Endometrium (tissue), 2 donors: ENCODE data around the gene MOGAT1.
A peak's percentile ranks its signal among the peaks of the same experiment; 100 is the strongest.
"Not testable (repeated sequence)": the region's sequence is repeated elsewhere in the genome, so short reads cannot be mapped to it uniquely, and the experiment has no call there.

Experiments used
- FAIRE-seq: peaks from 2 replicates; lab custom pipeline; 2012; peaks lifted over from hg19 to GRCh38; lab: Jason Lieb, UNC
- donor health status: control.
- donor health status: control.

The MOGAT1 gene

DNA sequence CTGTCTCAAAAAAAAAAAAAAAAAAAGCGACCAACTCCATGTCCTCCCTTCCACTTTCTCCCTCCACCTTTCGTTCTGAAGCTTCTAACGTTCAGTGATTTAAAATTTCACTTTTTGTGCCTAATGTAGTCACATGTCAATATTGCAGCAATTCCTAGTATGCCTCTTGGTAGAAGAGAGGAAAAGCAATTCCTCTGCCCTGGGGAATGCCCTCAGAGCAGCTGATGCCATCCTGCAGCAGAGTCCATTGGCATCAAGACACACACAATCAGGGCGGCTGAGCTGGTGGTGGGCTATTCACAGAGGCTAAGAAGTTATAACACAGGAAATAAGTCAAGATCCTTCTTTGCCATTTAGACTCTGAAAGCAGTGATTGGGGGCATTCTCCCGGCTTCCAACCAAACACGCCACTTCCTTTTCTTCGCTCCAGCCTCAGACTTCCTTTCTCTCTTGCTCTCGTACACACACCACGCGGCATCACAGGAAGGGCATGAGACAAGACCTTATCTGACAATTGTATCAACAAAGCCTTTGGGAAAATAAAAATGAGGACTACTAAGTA, 71.9 kb downstream of the MOGAT1 start:
- no peak for FAIRE-seq

DNA sequence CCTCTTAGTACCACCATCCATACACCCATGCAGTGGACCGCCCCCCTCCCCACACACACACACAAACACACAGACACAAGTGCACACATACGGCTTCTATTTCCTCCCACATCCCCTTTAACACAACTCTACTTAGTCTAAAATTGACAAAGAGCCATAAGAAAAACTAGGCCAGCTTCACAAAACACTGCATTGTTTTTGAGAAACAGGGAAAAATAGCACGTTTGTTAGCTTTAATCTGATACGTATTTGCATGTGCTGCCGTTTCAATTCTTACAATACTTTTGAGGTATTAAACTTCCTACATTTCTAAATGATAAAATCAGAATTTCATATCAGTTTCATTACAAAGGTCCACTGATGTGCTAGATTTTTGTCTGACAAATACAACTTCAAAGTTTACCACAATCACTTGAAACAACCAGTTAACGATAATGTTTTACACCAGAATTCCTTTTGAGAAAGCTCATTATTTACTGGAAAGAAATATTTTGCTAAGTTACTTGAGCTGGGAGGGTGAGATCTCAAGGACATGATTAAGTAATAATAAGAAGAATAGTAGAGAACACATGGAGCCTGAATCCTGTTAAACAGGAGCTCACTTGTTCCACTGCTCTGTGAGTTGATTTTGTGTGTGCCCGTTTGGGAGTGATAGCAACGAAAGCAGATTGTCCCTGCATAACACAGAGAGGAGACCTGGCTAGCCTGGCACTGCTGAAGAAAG, 74.5 kb downstream of the MOGAT1 start:
- FAIRE-seq, result peak; percentile 71

DNA sequence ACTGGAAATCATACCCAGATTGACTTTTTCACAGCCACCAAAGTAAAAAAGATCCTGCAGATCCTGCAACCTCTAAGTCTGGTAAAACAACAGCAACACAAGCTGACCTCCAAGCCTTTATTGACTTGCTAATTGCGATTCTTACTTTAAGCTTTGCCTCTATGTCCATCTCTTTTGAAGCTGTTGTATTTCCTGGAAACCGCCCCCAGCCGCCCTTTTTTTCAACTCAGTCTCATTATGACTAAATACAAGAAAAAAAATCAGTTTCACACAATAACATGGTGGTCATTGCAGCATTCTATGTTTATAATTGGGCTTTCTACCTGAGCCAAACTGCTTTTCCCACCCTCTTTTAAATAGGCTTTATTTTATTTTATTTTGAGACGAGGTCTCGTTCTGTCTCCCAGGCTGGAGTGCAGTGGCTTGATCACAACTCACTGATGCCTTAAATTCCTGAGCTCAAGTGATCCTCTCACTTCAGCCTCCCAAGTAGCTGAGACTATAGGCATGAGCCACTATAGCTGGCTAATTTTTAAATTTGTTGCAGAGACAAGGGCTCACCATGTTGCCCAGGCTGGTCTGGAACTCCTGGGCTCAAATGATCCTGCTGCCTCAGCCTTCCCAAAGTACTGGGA, 76.2 kb downstream of the MOGAT1 start:
- no peak for FAIRE-seq

DNA sequence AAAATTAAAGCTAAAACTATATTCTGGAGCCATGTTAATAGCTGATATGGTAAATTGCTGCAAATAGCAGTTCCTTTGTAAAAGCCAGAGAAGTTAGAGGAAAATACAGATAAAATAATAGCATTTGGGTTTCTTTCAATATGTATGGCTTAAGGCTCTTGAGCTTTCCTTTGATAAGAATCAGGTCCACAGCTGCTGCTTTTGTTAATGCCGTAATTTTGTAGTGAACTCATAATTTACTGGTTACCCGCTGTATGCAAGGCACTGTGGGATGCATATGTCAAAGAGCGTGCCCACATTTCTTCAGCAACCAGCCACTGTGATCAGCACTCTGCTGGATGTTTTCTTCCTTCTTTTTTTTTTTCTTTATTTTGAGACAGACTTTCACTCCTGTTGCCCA, 79.1 kb downstream of the MOGAT1 start:
- no peak for FAIRE-seq

DNA sequence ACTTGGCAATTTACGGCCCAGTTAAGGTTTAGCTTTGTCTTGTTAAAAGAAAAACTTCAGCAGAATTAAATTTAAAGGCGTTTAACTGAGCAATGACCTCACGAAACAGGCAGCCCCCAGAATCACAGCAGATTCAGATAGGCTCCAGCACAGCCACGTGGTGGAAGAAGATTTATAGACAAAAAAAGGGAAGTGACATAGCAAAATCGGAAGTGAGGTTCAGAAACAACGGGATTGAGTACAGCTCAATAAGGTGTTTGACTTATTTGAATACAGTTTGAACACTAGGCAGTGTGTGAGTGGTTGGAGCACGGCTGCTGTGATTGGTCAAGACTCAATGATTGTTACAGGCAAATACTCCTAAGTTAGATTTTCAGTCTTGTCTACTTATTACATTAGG, 79.8 kb downstream of the MOGAT1 start:
- no peak for FAIRE-seq

DNA sequence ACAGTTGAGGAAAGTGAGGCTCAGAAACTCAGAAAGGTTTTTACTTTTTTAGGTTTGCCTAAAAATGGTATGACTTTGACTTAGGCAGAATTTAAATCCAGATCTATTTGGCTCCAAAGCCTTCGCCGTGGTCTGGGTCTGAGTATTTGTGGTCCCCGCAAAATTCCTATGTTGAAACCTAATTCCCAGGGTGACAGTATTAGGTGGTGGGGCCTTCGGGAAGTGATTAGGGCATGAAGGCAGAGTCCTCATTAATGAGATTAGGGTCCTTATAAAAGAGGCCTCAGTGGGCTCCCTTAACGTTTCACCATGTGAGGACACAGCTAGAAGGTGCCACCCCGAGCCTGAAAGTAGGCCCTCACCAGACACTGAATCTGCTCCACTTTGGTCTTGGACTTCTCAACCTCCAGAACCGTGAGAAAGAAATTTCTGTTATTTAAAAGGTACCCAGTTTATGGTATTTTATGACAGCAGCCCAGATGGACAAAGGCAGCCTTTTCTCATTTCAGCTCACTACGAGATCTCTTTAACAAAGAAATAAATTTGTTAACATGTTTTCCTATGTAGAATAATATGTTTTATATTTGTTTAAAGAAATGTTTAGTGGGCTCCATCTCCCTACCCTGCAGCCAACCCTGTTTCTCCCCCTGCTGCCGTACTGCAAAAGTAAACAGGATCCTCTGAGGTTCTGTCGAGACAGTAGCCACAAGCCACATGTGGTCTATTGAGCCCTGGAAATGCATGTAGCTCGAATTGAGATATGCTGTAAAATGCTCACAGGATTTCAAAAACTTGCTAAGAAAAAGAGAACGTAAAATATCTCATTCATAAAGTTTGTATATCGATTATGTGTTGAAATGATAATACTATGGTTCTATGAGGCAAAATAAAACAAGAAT, 80.6 kb downstream of the MOGAT1 start:
- no peak for FAIRE-seq

DNA sequence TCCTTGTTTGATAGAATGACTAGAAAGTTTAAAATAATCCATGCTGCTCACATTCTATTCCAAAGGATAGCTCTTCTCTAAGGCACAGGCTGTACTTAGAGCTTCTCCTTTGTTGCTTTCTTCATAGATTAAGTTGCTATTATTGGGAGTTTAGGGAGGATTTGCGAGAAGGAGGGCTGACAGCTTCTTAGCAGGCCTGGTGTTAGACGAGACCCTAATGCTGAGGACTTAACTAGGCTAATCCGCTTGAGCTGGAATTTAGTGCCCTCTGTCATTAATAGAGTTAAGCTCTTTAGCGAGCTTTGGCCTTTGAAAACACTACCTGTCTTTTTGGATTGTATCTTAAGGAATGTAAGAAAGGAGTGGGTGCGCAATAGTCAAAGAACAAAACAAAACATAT, 81.3 kb downstream of the MOGAT1 start:
- no peak for FAIRE-seq

DNA sequence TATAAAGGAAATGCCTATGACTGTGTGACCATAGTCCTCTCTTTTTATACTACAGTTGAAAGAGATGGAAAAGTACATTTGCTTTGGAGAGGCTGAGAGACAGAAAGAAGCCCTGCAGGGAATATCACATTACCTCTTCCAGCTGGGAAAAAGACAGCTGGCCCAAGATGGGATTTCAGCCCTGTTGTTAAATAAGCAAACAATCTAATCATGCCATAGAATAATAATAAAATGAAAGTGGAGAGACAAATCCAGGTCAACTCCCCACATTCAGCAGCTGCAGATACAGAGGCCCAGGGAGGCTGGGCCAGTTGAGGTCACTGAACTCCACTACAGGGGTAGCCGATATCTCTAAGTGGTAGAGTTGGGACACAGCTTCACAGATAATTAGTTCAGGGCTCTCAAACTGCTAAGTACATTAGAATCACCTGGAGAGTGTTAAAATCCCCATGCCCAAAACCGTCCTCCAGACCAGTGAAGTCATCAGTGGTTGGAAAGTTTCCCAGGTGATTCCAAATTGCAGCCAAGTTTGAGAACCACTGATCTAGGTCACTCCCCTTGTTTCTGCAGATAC, 81.9 kb downstream of the MOGAT1 start:
- no peak for FAIRE-seq

DNA sequence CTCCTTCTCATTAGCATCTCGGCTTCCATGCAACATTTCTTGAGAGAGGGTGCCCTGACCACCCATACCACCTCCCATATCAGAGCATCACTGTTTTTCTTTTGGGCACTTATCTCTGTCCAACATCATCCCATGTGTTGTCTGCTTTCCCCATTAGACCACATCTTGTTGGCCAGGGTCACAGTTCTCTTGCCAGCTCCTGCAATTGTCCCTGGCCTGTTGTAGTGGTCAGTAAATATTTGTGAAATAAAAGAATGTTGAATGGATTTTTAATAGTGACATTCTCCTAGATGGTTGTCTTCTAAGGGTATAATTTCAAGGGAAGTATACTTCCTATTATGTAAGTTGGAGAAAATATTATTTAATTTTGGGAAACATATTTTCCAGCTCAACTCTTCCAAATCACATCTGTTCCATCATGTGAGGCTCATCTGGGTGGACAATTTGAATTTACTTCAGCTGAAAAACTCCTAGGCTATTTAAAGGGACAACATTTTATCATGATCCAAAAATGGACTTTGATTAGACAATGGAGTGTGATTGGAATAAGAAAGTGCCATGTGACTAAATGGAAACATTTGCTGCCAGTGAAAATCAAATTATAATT, 83.0 kb downstream of the MOGAT1 start:
- no peak for FAIRE-seq

DNA sequence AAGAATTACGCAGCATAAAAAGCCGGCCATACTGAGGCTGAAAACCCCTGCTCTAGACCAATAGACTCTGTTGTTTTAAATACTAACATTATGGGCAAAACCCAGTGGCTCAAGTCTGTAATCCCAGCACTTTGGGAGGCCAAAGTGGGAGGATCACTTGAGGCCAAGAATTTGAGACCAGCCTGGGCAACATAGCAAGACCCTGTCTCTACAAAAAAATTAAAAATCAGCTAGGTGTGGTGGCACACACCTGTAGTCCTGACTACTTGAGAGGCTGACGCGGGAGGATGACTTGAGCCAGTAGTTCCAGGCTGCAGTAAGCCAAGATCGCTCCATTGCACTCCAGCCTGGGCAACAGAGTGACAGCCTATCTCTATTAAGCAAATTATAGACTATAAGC, 84.1 kb downstream of the MOGAT1 start:
- not testable (repeated sequence) for FAIRE-seq

DNA sequence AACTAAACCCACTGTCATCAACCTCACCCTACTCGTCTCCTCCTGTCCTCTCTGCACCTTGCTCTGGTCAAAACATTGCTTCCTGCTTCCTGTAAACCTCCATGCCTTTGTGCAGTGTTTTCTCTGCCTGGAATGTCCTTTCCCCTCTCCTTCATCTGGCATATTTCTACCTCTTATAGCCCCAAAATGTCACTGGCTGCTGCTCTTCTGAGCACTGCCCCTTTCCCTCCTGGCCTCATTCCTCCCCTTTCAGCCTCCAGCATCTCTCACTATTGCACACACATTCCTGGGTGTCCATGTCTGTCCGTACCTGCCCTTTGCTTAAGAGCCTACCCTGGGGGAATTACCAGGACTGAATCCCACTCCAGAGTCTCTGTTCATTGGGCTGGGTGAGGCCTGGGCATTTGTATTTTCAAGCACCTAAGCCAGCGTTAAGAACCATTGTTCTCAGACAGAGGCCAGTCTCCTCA, 84.9 kb downstream of the MOGAT1 start:
- no peak for FAIRE-seq

DNA sequence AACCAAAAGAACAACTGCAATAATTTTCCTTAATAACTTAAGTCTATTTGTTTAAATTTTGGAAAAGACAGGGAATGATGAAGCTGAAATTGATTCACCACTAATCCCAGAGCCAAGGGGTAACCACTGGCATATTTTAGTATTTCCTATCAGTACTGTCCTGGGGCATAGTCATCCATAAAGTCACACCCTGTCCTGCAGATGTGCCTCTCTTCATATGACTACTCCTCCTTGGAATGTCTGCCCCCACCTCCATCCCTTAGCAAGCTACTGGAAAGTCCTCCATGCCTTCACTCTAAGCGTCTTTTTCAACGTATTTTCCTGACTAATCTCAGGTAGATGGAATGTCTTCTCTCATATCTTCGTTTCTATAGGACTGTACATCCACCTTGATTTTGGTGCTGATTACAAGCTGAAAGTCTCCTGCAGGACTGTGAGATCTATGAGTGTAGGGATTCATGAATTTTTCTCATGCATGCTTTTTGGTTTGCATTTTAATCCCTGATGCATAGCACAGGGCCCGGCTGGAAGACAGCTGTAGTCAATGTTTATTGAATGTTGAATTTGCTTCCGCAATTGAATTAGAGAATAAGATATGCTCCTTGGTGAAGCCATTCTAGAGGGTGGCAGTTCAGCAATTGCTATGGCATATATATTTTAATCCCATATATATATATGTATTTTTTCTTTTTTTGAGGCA, 85.6 kb downstream of the MOGAT1 start:
- FAIRE-seq, result no peak
